Kidney tubule cell (primary cell): ENCODE results near the gene RNF213.

Source experiments
- DNase-seq: peaks from one replicate; pipeline ENCODE4 v3.0.0-alpha.2; 2018; ENCODE audit warnings: low spot score

The RNF213 gene

GRCh38 chr17:80352991-80353665 lies 92.5 kb downstream of the RNF213 start:
- no peak for DNase-seq

GRCh38 chr17:80353718-80354275 lies 93.1 kb downstream of the RNF213 start:
- no peak for DNase-seq

- DNase-seq, result no peak
Observed at GRCh38 chr17:80354336-80354735, 93.7 kb downstream of the RNF213 start.

- DNase-seq, result no peak
Observed at GRCh38 chr17:80356231-80356856, 95.7 kb downstream of the RNF213 start.

GRCh38 chr17:80358131-80358530 lies 97.5 kb downstream of the RNF213 start:
- no peak for DNase-seq

- DNase-seq, result no peak
Observed at GRCh38 chr17:80358861-80359260, 98.2 kb downstream of the RNF213 start.

GRCh38 chr17:80359422-80360110 lies 98.9 kb downstream of the RNF213 start:
- no peak for DNase-seq

GRCh38 chr17:80360396-80360795 lies 99.7 kb downstream of the RNF213 start:
- DNase-seq, result no peak

GRCh38 chr17:80361495-80362220 lies 101.0 kb downstream of the RNF213 start:
- no peak for DNase-seq

- DNase-seq, result no peak
Observed at GRCh38 chr17:80362428-80363119, 101.9 kb downstream of the RNF213 start.

GRCh38 chr17:80363120-80363515 lies 102.5 kb downstream of the RNF213 start:
- DNase-seq, result no peak

- no peak for DNase-seq
Observed at GRCh38 chr17:80363518-80364090, 103.0 kb downstream of the RNF213 start.

GRCh38 chr17:80364091-80364691 lies 103.5 kb downstream of the RNF213 start:
- no peak for DNase-seq

GRCh38 chr17:80365001-80365965 lies 104.6 kb downstream of the RNF213 start:
- DNase-seq, result no peak

- no peak for DNase-seq
Observed at GRCh38 chr17:80365983-80366382, 105.3 kb downstream of the RNF213 start.

- DNase-seq, result no peak
Observed at GRCh38 chr17:80367503-80367902, 106.9 kb downstream of the RNF213 start.

- no peak for DNase-seq
Observed at GRCh38 chr17:80371196-80371595, 110.5 kb downstream of the RNF213 start.

- DNase-seq, result no peak
Observed at GRCh38 chr17:80372456-80372855, 111.8 kb downstream of the RNF213 start.

GRCh38 chr17:80372922-80373570 lies 112.4 kb downstream of the RNF213 start:
- DNase-seq, result no peak
